Renal cortical epithelial cell (primary cell): ENCODE data around the gene ZC3HAV1. TPM values are rescaled to one million over a fixed set of nuclear protein-coding genes. Genes with fewer than 3 reads are reported as not detected.
A peak's percentile ranks its signal among the peaks of the same experiment; 100 is the strongest.
"Not testable (repeated sequence)": the region's sequence is repeated elsewhere in the genome, so short reads cannot be mapped to it uniquely, and the experiment has no call there.

ENCODE experiments used
- DNase-seq: peaks from one replicate; pipeline ENCODE4 v3.0.0-alpha.2; 2011; ENCODE audit warnings: low read depth
- total RNA-seq: library from RNA; depleted of rRNA; stranded (reverse); fragments of >200 nt; gene quantifications from 2 replicates; pipeline ENCODE4 v1.2.3, GENCODE V29; 2014

The ZC3HAV1 gene
- total RNA-seq, 1 donor from 2014 or later = 68.5 TPM

- DNase-seq = no peak
Observed at GRCh38 chr7:139054101-139054500, 55.4 kb downstream of the ZC3HAV1 start.

- DNase-seq = no peak
Observed at GRCh38 chr7:139051655-139052054, 57.9 kb downstream of the ZC3HAV1 start.

GRCh38 chr7:139049936-139050335 lies 59.6 kb downstream of the ZC3HAV1 start:
- no peak for DNase-seq

- DNase-seq = no peak
Observed at GRCh38 chr7:139049111-139049510, 60.4 kb downstream of the ZC3HAV1 start.

- DNase-seq = no peak
Observed at GRCh38 chr7:139047970-139048369, 61.5 kb downstream of the ZC3HAV1 start.

GRCh38 chr7:139046143-139046542 lies 63.4 kb downstream of the ZC3HAV1 start:
- no peak for DNase-seq

GRCh38 chr7:139044813-139045794 lies 64.4 kb downstream of the ZC3HAV1 start:
- no peak for DNase-seq

- DNase-seq = no peak
Observed at GRCh38 chr7:139043823-139044812, 65.4 kb downstream of the ZC3HAV1 start.

GRCh38 chr7:139041378-139042085 lies 68.0 kb downstream of the ZC3HAV1 start:
- DNase-seq = no peak

- DNase-seq = no peak
Observed at GRCh38 chr7:139038691-139039090, 70.8 kb downstream of the ZC3HAV1 start.

GRCh38 chr7:139036901-139037300 lies 72.6 kb downstream of the ZC3HAV1 start:
- no peak for DNase-seq

- DNase-seq = no peak
Observed at GRCh38 chr7:139035586-139036353, 73.8 kb downstream of the ZC3HAV1 start, which contains the start of gene ZC3HAV1L. Gene ZC3HAV1L, minus strand, starts transcription at chr7:139036042. Its CDS starts 25 bp downstream, at chr7:139036017.

- no peak for DNase-seq
Observed at GRCh38 chr7:139034855-139035585, 74.5 kb downstream of the ZC3HAV1 start.

GRCh38 chr7:139034336-139034735 lies 75.2 kb downstream of the ZC3HAV1 start:
- peak; percentile 41 for DNase-seq

- peak; percentile 85 for DNase-seq
Observed at GRCh38 chr7:139033346-139034114, 76.0 kb downstream of the ZC3HAV1 start.

GRCh38 chr7:139032473-139032872 lies 77.0 kb downstream of the ZC3HAV1 start:
- no peak for DNase-seq

GRCh38 chr7:139029353-139029752 lies 80.2 kb downstream of the ZC3HAV1 start:
- DNase-seq = no peak

- no peak for DNase-seq
Observed at GRCh38 chr7:139026551-139026950, 83.0 kb downstream of the ZC3HAV1 start.

GRCh38 chr7:139025861-139026260 lies 83.7 kb downstream of the ZC3HAV1 start:
- not testable (repeated sequence) for DNase-seq
